ENCODE measurements around the gene ARPIN. TPM values are rescaled to one million over a fixed set of nuclear protein-coding genes. Genes with fewer than 3 reads are reported as not detected.

The ARPIN gene
- total RNA-seq, 1 experiment from 2014 or later = 3.5 TPM

- TF ChIP-seq, protein P1, sequence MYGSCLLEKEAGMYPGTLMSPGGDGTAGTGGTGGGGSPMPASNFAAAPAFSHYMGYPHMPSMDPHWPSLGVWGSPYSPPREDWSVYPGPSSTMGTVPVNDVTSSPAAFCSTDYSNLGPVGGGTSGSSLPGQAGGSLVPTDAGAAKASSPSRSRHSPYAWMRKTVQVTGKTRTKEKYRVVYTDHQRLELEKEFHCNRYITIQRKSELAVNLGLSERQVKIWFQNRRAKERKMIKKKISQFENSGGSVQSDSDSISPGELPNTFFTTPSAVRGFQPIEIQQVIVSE (CRISPR knock-in tag; IDR thresholded peaks at IDR 0.05; ENCODE audit: borderline replicate concordance) = no peak
Observed at GRCh38 chr15:89928421-89928820, 15.7 kb upstream of the ARPIN start (continued).

GRCh38 chr15:89926158-89926557 lies 13.4 kb upstream of the ARPIN start:
- no peaks in the 10 kb centered on the region for H3K9me3 Mint-ChIP-seq
- H3K27ac Mint-ChIP-seq = no peak overlapping the region
- ChIA-PET CTCF (interaction anchor here (0.7 to 0.8 kb wide), 2 partner anchors 28 to 51 kb away, joined by 4 read pairs; no protein-coding TSS in a partner anchor), POLR2A (no interaction called here)
- TF ChIP-seq FOXK1 (CRISPR knock-in tag; IDR thresholded peaks at IDR 0.05) (no peak), FOXJ3 (CRISPR knock-in tag; IDR thresholded peaks at IDR 0.05; ENCODE audit: borderline replicate concordance) (no peak), ZBTB21 (CRISPR knock-in tag; IDR thresholded peaks at IDR 0.05; ENCODE audit: borderline replicate concordance) (no peak), ETV6 (CRISPR knock-in tag; IDR thresholded peaks at IDR 0.05) (no peak), ZNF532 (CRISPR knock-in tag; IDR thresholded peaks at IDR 0.05; ENCODE audit: borderline replicate concordance) (no peak), AFF4 (CRISPR knock-in tag; IDR thresholded peaks at IDR 0.05; ENCODE audit: borderline replicate concordance) (no peak), ZMAT4 (CRISPR knock-in tag; IDR thresholded peaks at IDR 0.05) (no peak), NR1H2 (CRISPR knock-in tag; IDR thresholded peaks at IDR 0.05) (no peak), ZSCAN18 (CRISPR knock-in tag; IDR thresholded peaks at IDR 0.05) (no peak), ZNF121 (CRISPR knock-in tag; IDR thresholded peaks at IDR 0.05) (no peak)
- TF ChIP-seq, protein P2, sequence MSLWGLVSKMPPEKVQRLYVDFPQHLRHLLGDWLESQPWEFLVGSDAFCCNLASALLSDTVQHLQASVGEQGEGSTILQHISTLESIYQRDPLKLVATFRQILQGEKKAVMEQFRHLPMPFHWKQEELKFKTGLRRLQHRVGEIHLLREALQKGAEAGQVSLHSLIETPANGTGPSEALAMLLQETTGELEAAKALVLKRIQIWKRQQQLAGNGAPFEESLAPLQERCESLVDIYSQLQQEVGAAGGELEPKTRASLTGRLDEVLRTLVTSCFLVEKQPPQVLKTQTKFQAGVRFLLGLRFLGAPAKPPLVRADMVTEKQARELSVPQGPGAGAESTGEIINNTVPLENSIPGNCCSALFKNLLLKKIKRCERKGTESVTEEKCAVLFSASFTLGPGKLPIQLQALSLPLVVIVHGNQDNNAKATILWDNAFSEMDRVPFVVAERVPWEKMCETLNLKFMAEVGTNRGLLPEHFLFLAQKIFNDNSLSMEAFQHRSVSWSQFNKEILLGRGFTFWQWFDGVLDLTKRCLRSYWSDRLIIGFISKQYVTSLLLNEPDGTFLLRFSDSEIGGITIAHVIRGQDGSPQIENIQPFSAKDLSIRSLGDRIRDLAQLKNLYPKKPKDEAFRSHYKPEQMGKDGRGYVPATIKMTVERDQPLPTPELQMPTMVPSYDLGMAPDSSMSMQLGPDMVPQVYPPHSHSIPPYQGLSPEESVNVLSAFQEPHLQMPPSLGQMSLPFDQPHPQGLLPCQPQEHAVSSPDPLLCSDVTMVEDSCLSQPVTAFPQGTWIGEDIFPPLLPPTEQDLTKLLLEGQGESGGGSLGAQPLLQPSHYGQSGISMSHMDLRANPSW (CRISPR knock-in tag; conservative IDR thresholded peaks at IDR 0.05; ENCODE audit: low read depth) = no peak
- no peaks in the 10 kb centered on the region for H3K27me3 Mint-ChIP-seq (ENCODE audit: low read depth)
- no peaks in the 10 kb centered on the region for H3K36me3 Mint-ChIP-seq
- DNase-seq (ENCODE audit: low spot score) (no peak), ATAC-seq (no peak)
- no peaks in the 10 kb centered on the region for H3K4me1 Mint-ChIP-seq
- H3K4me3 Mint-ChIP-seq = no peak overlapping the region
